PC-3 (cell line): ENCODE data around the gene ACSM5.

Experiments
- CTCF ChIP-seq: fragments of 300-600 bp; sonication (generic); conservative IDR thresholded peaks from 2 replicates; pipeline ENCODE4 v1.5.1; 2017; ENCODE audit warnings: antibody characterized with exemption, low read depth, mild to moderate bottlenecking, low read length
- EZH2 ChIP-seq: fragments of 300-600 bp; sonication (generic); IDR thresholded peaks from one replicate; pipeline ENCODE4 v1.6.1; 2017; ENCODE audit warnings: antibody characterized with exemption, mild to moderate bottlenecking, low read length; ENCODE audit not compliant: unreplicated experiment
- EZH2phosphoT487 ChIP-seq: fragments of 300-600 bp; sonication (generic); IDR thresholded peaks from 2 replicates; pipeline ENCODE4 v1.6.1; 2018; ENCODE audit warnings: mild to moderate bottlenecking, antibody characterized with exemption, low read length, borderline replicate concordance

GRCh38 chr16:20398603-20399002 lies 10.7 kb upstream of the ACSM5 start:
- TF ChIP-seq EZH2phosphoT487 (no peak), CTCF (no peak), EZH2 (no peak)
